CD4-positive, alpha-beta T cell treated with Interleukin-4 for 1 hour (primary cell): ENCODE results near the gene EPB41L2.
A peak's percentile ranks its signal among the peaks of the same experiment; 100 is the strongest.

Source experiments
- DNase-seq, 2 donors: peaks; one replicate each; pipeline ENCODE4 v3.0.0-alpha.2; 2020 to 2022

Gene EPB41L2

GRCh38 chr6:130853555-130854183 lies 209.4 kb downstream of the EPB41L2 start:
- no peak for DNase-seq

GRCh38 chr6:130852844-130853554 lies 210.0 kb downstream of the EPB41L2 start:
- no peak for DNase-seq

GRCh38 chr6:130851026-130851425 lies 212.0 kb downstream of the EPB41L2 start:
- DNase-seq: no peak

GRCh38 chr6:130849594-130849993 lies 213.5 kb downstream of the EPB41L2 start:
- no peak for DNase-seq

GRCh38 chr6:130848945-130849344 lies 214.1 kb downstream of the EPB41L2 start:
- peak; percentile 25 to 27 for DNase-seq

- no peak for DNase-seq
Measured at GRCh38 chr6:130847001-130847910, 215.8 kb downstream of the EPB41L2 start.

- no peak for DNase-seq
Measured at GRCh38 chr6:130846501-130846900, 216.5 kb downstream of the EPB41L2 start.

- peak in 1 of 2 donors; percentile 72 for DNase-seq
Measured at GRCh38 chr6:130843575-130844320, 219.3 kb downstream of the EPB41L2 start.

- no peak for DNase-seq
Measured at GRCh38 chr6:130841128-130841728, 221.8 kb downstream of the EPB41L2 start.

- DNase-seq: no peak
Measured at GRCh38 chr6:130840050-130840449, 223.0 kb downstream of the EPB41L2 start.

- no peak for DNase-seq
Measured at GRCh38 chr6:130839379-130839778, 223.7 kb downstream of the EPB41L2 start.

GRCh38 chr6:130838951-130839350 lies 224.1 kb downstream of the EPB41L2 start:
- no peak for DNase-seq

GRCh38 chr6:130838250-130838860 lies 224.7 kb downstream of the EPB41L2 start:
- DNase-seq: no peak

GRCh38 chr6:130837067-130837466 lies 226.0 kb downstream of the EPB41L2 start:
- no peak for DNase-seq

GRCh38 chr6:130836055-130836640 lies 226.9 kb downstream of the EPB41L2 start:
- no peak for DNase-seq

- no peak for DNase-seq
Measured at GRCh38 chr6:130834482-130835251, 228.4 kb downstream of the EPB41L2 start.

- no peak for DNase-seq
Measured at GRCh38 chr6:130833569-130833968, 229.5 kb downstream of the EPB41L2 start.

- no peak for DNase-seq
Measured at GRCh38 chr6:130831607-130832006, 231.4 kb downstream of the EPB41L2 start.

GRCh38 chr6:130829333-130829910 lies 233.6 kb downstream of the EPB41L2 start:
- no peak for DNase-seq
